Kidney epithelial cell (primary cell): Measurements from ENCODE around the gene PKIG. TPM values are rescaled to one million over a fixed set of nuclear protein-coding genes. Genes with fewer than 3 reads are reported as not detected.

Experiments used
- DNase-seq: peaks from one replicate; pipeline ENCODE4 v3.0.0-alpha.2; 2010; ENCODE audit warnings: low read depth
- H3K27me3 ChIP-seq: 2 replicates; pipeline ENCODE4 v1.6.0; 2011; ENCODE audit warnings: low read length; ENCODE audit not compliant: control insufficient read depth, insufficient read depth
- H3K36me3 ChIP-seq: 2 replicates; pipeline ENCODE4 v1.5.1; 2011; ENCODE audit warnings: low read length; ENCODE audit not compliant: control insufficient read depth, insufficient read depth
- H3K4me3 ChIP-seq: 2 replicates; pipeline ENCODE4 v1.5.1; 2011; ENCODE audit warnings: low read depth, mild to moderate bottlenecking, control low read depth, low read length
- total RNA-seq: library from RNA; depleted of rRNA; stranded (reverse); fragments of >200 nt; gene quantifications from 2 replicates; pipeline ENCODE4 v1.2.3, GENCODE V29; 2015
- TF ChIP-seq, protein P1 (sequence below): IDR thresholded peaks from 2 replicates; pipeline ENCODE4 v1.5.1; 2011; ENCODE audit warnings: mild to moderate bottlenecking, moderate library complexity, low read length, control low read depth, inconsistent platforms; ENCODE audit not compliant: insufficient read depth, poor library complexity, severe bottlenecking

The PKIG gene
- total RNA-seq, 1 donor from 2014 or later = 74.1 TPM

GRCh38 chr20:44644667-44645131 lies 62.3 kb downstream of the PKIG start:
- DNase-seq = no peak
- H3K4me3 ChIP-seq = no peak overlapping the region
- H3K27me3 ChIP-seq = no peaks in the 10 kb centered on the region
- no peaks in the 10 kb centered on the region for H3K36me3 ChIP-seq
- TF ChIP-seq, protein P1, sequence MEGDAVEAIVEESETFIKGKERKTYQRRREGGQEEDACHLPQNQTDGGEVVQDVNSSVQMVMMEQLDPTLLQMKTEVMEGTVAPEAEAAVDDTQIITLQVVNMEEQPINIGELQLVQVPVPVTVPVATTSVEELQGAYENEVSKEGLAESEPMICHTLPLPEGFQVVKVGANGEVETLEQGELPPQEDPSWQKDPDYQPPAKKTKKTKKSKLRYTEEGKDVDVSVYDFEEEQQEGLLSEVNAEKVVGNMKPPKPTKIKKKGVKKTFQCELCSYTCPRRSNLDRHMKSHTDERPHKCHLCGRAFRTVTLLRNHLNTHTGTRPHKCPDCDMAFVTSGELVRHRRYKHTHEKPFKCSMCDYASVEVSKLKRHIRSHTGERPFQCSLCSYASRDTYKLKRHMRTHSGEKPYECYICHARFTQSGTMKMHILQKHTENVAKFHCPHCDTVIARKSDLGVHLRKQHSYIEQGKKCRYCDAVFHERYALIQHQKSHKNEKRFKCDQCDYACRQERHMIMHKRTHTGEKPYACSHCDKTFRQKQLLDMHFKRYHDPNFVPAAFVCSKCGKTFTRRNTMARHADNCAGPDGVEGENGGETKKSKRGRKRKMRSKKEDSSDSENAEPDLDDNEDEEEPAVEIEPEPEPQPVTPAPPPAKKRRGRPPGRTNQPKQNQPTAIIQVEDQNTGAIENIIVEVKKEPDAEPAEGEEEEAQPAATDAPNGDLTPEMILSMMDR = no peak

DNA sequence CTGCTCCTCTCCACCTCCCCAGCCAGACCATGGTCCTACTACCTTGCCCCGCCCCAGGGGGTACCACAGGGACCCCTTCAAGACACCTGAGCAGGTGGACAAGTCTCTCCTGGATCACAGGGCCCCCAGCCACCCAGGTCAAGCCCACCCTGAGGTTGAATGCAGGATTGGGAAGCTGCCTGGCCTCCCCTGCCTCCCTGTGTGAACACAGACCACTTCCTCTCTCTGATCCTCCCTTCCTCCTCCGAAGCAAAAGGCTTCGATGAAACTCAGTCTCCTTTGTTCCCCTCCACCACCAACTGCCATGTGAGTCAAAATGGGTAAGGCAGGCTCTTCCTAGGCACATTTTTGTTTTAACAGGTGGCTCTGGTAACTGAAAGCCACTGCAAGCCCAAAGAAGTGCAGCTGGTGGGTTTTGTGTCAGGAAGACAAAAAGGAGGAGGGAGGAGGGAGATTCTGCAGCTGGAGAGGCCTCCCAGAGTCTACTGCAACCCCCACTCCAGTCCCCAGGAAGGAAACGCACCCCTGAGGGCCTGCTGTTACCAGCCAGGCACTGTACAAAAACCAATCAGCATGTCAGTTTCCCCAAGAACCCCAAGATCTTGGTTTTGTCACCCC lies 63.8 kb downstream of the PKIG start:
- TF ChIP-seq, protein P1 = no peak
- no peak overlapping the region for H3K4me3 ChIP-seq
- no peaks in the 10 kb centered on the region for H3K27me3 ChIP-seq
- H3K36me3 ChIP-seq = no peaks in the 10 kb centered on the region
- DNase-seq = no peak

DNA sequence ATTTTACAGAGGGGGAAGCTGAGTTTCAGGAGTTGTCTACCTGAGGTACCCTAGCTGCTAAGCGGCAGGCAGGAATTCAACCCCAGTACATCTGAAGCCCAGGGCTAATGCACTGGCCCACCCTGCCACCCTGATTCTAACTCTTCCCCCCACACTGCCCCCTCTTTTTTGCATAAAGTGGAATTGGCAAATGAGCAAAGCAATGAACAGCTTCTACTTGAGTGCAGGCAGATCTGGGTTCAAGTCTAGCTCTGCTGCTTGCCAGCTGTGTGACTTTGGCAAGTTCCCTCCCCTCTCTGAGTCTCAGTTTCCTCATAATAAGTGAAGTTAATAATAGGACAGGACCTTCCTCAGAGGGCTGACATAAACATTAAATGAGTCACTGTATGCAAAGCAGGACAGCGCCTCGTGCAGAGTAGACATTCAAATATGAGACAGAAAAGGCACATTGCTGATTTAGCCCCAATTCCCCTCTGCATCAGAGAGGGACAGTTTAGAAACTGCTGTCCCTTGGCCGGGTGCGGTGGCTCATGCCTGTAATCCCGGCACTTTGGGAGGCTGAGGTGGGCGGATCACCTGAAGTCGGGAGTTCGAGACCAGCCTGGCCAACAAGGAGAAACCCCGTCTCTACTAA lies 64.4 kb downstream of the PKIG start:
- Histone ChIP-seq H3K36me3 (no peaks in the 10 kb centered on the region), H3K4me3 (no peak overlapping the region), H3K27me3 (no peaks in the 10 kb centered on the region)
- no peak for DNase-seq
- TF ChIP-seq, protein P1 = no peak

GRCh38 chr20:44648068-44648467 lies 65.7 kb downstream of the PKIG start:
- TF ChIP-seq, protein P1 = no peak
- no peaks in the 10 kb centered on the region for H3K36me3 ChIP-seq
- no peaks in the 10 kb centered on the region for H3K27me3 ChIP-seq
- no peak for DNase-seq
- H3K4me3 ChIP-seq = no peak overlapping the region

DNA sequence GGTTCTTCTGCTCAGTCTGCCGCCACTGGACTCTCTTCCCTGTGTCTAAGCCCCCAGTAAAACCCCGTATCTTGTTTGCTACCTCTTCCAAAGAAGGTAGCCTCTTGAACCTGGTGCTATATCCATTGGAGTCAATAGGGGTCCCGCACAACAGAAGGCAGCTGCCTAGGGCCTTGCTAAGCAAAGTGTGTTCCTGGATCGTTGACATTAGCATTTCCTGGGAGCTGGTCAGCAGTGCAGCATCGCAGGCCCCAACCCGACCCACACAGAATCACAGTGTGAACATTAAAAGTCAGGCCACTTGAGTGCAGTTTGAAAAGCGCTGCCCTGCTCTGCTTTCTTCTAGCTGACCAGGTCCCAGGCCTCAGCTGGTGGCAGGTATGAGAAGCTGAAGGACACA lies 66.2 kb downstream of the PKIG start:
- no peaks in the 10 kb centered on the region for H3K27me3 ChIP-seq
- H3K4me3 ChIP-seq = no peak overlapping the region
- no peak for DNase-seq
- H3K36me3 ChIP-seq = no peaks in the 10 kb centered on the region
- TF ChIP-seq, protein P1 = no peak
